Measurements from ENCODE around the gene SLC15A5. TPM values are rescaled to one million over a fixed set of nuclear protein-coding genes. Genes with fewer than 3 reads are reported as not detected.

SLC15A5 gene
- total RNA-seq, 1 donor from 2014 or later = not detected

- Histone ChIP-seq H3K27ac (no peak overlapping the region), H3K27me3 (no peaks in the 10 kb centered on the region), H3K36me3 (no peaks in the 10 kb centered on the region), H3K9me3 (no peaks in the 10 kb centered on the region), H3K4me1 (no peaks in the 10 kb centered on the region), H3K4me3 (no peak overlapping the region)
- intact Hi-C loops (cut with DNase I) = no loop called here
- no peak for DNase-seq (ENCODE audit: extremely low spot score in 2 of 2)
- TF ChIP-seq POLR2A (IDR thresholded peaks at IDR 0.05) (no peak), POLR2AphosphoS5 (IDR thresholded peaks at IDR 0.05; ENCODE audit: insufficient read depth in 1 of 2, low read depth in 1 of 2) (no peak)
- TF ChIP-seq, protein P1, sequence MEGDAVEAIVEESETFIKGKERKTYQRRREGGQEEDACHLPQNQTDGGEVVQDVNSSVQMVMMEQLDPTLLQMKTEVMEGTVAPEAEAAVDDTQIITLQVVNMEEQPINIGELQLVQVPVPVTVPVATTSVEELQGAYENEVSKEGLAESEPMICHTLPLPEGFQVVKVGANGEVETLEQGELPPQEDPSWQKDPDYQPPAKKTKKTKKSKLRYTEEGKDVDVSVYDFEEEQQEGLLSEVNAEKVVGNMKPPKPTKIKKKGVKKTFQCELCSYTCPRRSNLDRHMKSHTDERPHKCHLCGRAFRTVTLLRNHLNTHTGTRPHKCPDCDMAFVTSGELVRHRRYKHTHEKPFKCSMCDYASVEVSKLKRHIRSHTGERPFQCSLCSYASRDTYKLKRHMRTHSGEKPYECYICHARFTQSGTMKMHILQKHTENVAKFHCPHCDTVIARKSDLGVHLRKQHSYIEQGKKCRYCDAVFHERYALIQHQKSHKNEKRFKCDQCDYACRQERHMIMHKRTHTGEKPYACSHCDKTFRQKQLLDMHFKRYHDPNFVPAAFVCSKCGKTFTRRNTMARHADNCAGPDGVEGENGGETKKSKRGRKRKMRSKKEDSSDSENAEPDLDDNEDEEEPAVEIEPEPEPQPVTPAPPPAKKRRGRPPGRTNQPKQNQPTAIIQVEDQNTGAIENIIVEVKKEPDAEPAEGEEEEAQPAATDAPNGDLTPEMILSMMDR (IDR thresholded peaks at IDR 0.05) = no peak
These were observed 128.5 kb downstream of the SLC15A5 start for GRCh38 chr12:16148938-16149337.

Other genes starting within 250 kb of the SLC15A5 start
- gene MGST1, start 70.0 kb upstream of the SLC15A5 start, total RNA-seq = 292 TPM

Data from vagina (tissue), 2 donors.